CD4-positive, alpha-beta memory T cell (primary cell): ENCODE measurements around the gene NAA15. TPM values are rescaled to one million over a fixed set of nuclear protein-coding genes. Genes with fewer than 3 reads are reported as not detected.
A peak's percentile ranks its signal among the peaks of the same experiment; 100 is the strongest.
"Not testable (repeated sequence)": the region's sequence is repeated elsewhere in the genome, so short reads cannot be mapped to it uniquely, and the experiment has no call there.

Source experiments
- CTCF ChIA-PET: fragments of 350-600 bp; sonication (Branson Sonifier 250); formaldehyde crosslinking; loops from one replicate; lab custom pipeline; 2021; ENCODE audit warnings: inconsistent platforms; ENCODE audit not compliant: partially characterized antibody; lab: Charles Lee
- POLR2A ChIA-PET: fragments of 350-600 bp; sonication (Branson Sonifier 250); formaldehyde crosslinking; loops from one replicate; lab custom pipeline; 2021; ENCODE audit not compliant: partially characterized antibody; lab: Charles Lee
- DNase-seq, 5 donors: peaks; one replicate each; pipeline versions ENCODE4 v3.0.0 to v3.0.0-alpha.2; 2020 to 2022; ENCODE audit warnings: mixed read lengths in 1 of 5
- H3K27ac ChIP-seq: one replicate; pipeline ENCODE4 v1.7.0; 2013; ENCODE audit warnings: low read depth, low read length
- H3K27me3 ChIP-seq: 2 replicates; pipeline ENCODE4 v1.7.0; 2013; ENCODE audit warnings: mild to moderate bottlenecking, low read length, moderate library complexity; ENCODE audit not compliant: insufficient read depth
- H3K36me3 ChIP-seq: 2 replicates; pipeline ENCODE4 v1.7.0; 2013; ENCODE audit warnings: mild to moderate bottlenecking, low read length, moderate library complexity; ENCODE audit not compliant: insufficient read depth
- H3K4me1 ChIP-seq: 2 replicates; pipeline ENCODE4 v1.7.0; 2013; ENCODE audit warnings: mild to moderate bottlenecking, low read length, moderate library complexity; ENCODE audit not compliant: insufficient read depth
- H3K4me3 ChIP-seq, 2 donors: one replicate each; pipeline ENCODE4 v1.7.0; 2013; ENCODE audit warnings: low read length in 2 of 2, mild to moderate bottlenecking in 1 of 2
- H3K9me3 ChIP-seq, 2 donors: one replicate each; pipeline ENCODE4 v1.7.0; 2013; ENCODE audit warnings: low read length in 2 of 2, control low read depth in 1 of 2; ENCODE audit not compliant: control insufficient read depth in 1 of 2
- H3K27ac Mint-ChIP-seq, 7 donors: one replicate each; pipeline ENCODE4 v1.8.0; 2020 to 2021; ENCODE audit warnings: mixed read lengths in 7 of 7, mild to moderate bottlenecking in 6 of 7, inconsistent platforms in 3 of 7, moderate library complexity in 3 of 7
- H3K27me3 Mint-ChIP-seq, 2 donors: one replicate each; pipeline ENCODE4 v1.8.0; 2020 to 2021; ENCODE audit warnings: mixed read lengths in 2 of 2
- H3K36me3 Mint-ChIP-seq, 2 donors: one replicate each; pipeline ENCODE4 v1.8.0; 2020 to 2021; ENCODE audit warnings: mixed read lengths in 2 of 2, inconsistent platforms in 1 of 2, mild to moderate bottlenecking in 1 of 2
- H3K4me1 Mint-ChIP-seq, 4 donors: one replicate each; pipeline ENCODE4 v1.8.0; 2020 to 2021; ENCODE audit warnings: mixed read lengths in 4 of 4, mild to moderate bottlenecking in 1 of 4
- H3K4me3 Mint-ChIP-seq, 8 donors: one replicate each; pipeline ENCODE4 v1.8.0; 2020 to 2021; ENCODE audit warnings: mixed read lengths in 8 of 8, mild to moderate bottlenecking in 7 of 8, moderate library complexity in 6 of 8, inconsistent platforms in 3 of 8
- H3K9me3 Mint-ChIP-seq, 8 donors: one replicate each; pipeline ENCODE4 v1.8.0; 2020 to 2021; ENCODE audit warnings: mixed read lengths in 8 of 8, mild to moderate bottlenecking in 5 of 8, inconsistent platforms in 3 of 8, moderate library complexity in 1 of 8
- intact Hi-C: fragments of 100-400 bp; cut with micrococcal nuclease; formaldehyde crosslinking; loops from one replicate; pipeline ENCODE4 v1.15.1; 2023
- polyA plus RNA-seq, 2 donors: library from polyadenylated mRNA; unstranded; fragments of 300-500 nt; fragmentation: Illumina TruSeq; gene quantifications; one replicate each; pipeline ENCODE4 v1.2.3, GENCODE V29; 2021
- total RNA-seq, 2 experiments: library from RNA; stranded (reverse); gene quantifications; one replicate each; pipeline ENCODE4 v1.2.3, GENCODE V29; 2021

NAA15 gene
- total and polyA plus RNA-seq, 4 experiments from 2014 or later = 18.6 to 47.7 (median 46.2) TPM

GRCh38 chr4:139322541-139322940 is 21.2 kb downstream of the NAA15 start:
- Mint-ChIP-seq H3K27ac (peak overlapping the region in 2 of 7 donors; percentile 13 to 57), H3K4me3 (peak overlapping the region in 1 of 8 donors; percentile 14), H3K4me1 (peaks cover 37 to 56% (median 47%) of the 10 kb centered on the region in 4 donors), H3K36me3 (peaks cover 7 to 18% of the 10 kb centered on the region in 2 donors)
- intact Hi-C loops, H3K27ac ChIP-seq, DNase-seq, H3K9me3 ChIP-seq, H3K27me3 Mint-ChIP-seq, H3K4me3 ChIP-seq, H3K27me3 ChIP-seq, H3K9me3 Mint-ChIP-seq, H3K36me3 ChIP-seq: not testable (repeated sequence)
- ChIA-PET CTCF (interaction anchor here (0.6 to 2.1 kb wide), 4 partner anchors 9 to 144 kb away, joined by 3 to 10 read pairs (median 4); no protein-coding TSS in a partner anchor), POLR2A (interaction anchor here (1.6 kb wide), 1 partner anchor 21 kb away, joined by 5 read pairs; the partner anchor contains the start of genes NAA15 and NDUFC1)
- peaks cover 22% of the 10 kb centered on the region for H3K4me1 ChIP-seq

- Histone ChIP-seq H3K27me3 (no peaks in the 10 kb centered on the region), H3K4me1 (peaks cover 19% of the 10 kb centered on the region), H3K27ac (no peak overlapping the region), H3K4me3 (no peak overlapping the region), H3K36me3 (peaks cover 3% of the 10 kb centered on the region), H3K9me3 (no peaks in the 10 kb centered on the region)
- intact Hi-C loops = no loop called here
- DNase-seq = no peak
- Mint-ChIP-seq H3K27me3 (no peaks in the 10 kb centered on the region), H3K4me1 (peaks cover 36 to 51% (median 46%) of the 10 kb centered on the region in 4 donors), H3K27ac (peak overlapping the region in 1 of 7 donors; percentile 17), H3K36me3 (peaks cover 14 to 30% of the 10 kb centered on the region in 2 donors), H3K9me3 (peaks cover 0 to 5% (median 0%) of the 10 kb centered on the region in 8 donors), H3K4me3 (no peak overlapping the region)
- ChIA-PET POLR2A (interaction anchor here (1.7 kb wide), 1 partner anchor 29 kb away, joined by 3 read pairs; no protein-coding TSS in a partner anchor), CTCF (no interaction called here)
Observed at GRCh38 chr4:139324620-139325019, 23.3 kb downstream of the NAA15 start.

- H3K27me3 ChIP-seq = no peaks in the 10 kb centered on the region
- peaks cover 24 to 33% (median 29%) of the 10 kb centered on the region in 4 donors for H3K4me1 Mint-ChIP-seq
- H3K4me3 ChIP-seq = no peak overlapping the region
- H3K9me3 ChIP-seq = no peaks in the 10 kb centered on the region
- peak overlapping the region in 4 of 7 donors; percentile 33 to 77 (median 68) for H3K27ac Mint-ChIP-seq
- peaks cover 29 to 32% of the 10 kb centered on the region in 2 donors for H3K36me3 Mint-ChIP-seq
- DNase-seq = no peak
- H3K36me3 ChIP-seq = peaks cover 9% of the 10 kb centered on the region
- H3K27ac ChIP-seq = no peak overlapping the region
- H3K4me3 Mint-ChIP-seq = peak overlapping the region in 2 of 8 donors; percentile 11 to 44
- intact Hi-C loops = no loop called here
- H3K4me1 ChIP-seq = peaks cover 11% of the 10 kb centered on the region
- POLR2A ChIA-PET = interaction anchor here (0.8 to 1.2 kb wide), 3 partner anchors 19 to 29 kb away, joined by 3 to 4 read pairs (median 3); partner anchors contain the start of genes NAA15 and NDUFC1
- CTCF ChIA-PET = interaction anchor here (0.7 to 1.3 kb wide), 2 partner anchors 9 to 12 kb away, joined by 3 to 5 read pairs; no protein-coding TSS in a partner anchor
- H3K27me3 Mint-ChIP-seq = no peaks in the 10 kb centered on the region
- H3K9me3 Mint-ChIP-seq = peaks cover 0 to 5% (median 0%) of the 10 kb centered on the region in 8 donors
Observed at GRCh38 chr4:139329665-139330200, 28.4 kb downstream of the NAA15 start.

GRCh38 chr4:139330283-139330682 is 29.0 kb downstream of the NAA15 start:
- no peaks in the 10 kb centered on the region for H3K27me3 Mint-ChIP-seq
- peak overlapping the region in 1 of 7 donors; percentile 44 for H3K27ac Mint-ChIP-seq
- ChIA-PET POLR2A (interaction anchor here (0.8 to 1.2 kb wide), 3 partner anchors 19 to 29 kb away, joined by 3 to 4 read pairs (median 3); partner anchors contain the start of genes NAA15 and NDUFC1), CTCF (interaction anchor here (0.7 to 1.3 kb wide), 2 partner anchors 9 to 13 kb away, joined by 3 to 5 read pairs; no protein-coding TSS in a partner anchor)
- peaks cover 31 to 32% of the 10 kb centered on the region in 2 donors for H3K36me3 Mint-ChIP-seq
- Histone ChIP-seq H3K36me3 (peaks cover 10% of the 10 kb centered on the region), H3K27me3 (no peaks in the 10 kb centered on the region), H3K4me1 (peaks cover 11% of the 10 kb centered on the region), H3K4me3 (no peak overlapping the region), H3K27ac (no peak overlapping the region), H3K9me3 (no peaks in the 10 kb centered on the region)
- peaks cover 21 to 28% (median 25%) of the 10 kb centered on the region in 4 donors for H3K4me1 Mint-ChIP-seq
- H3K9me3 Mint-ChIP-seq = peaks cover 0 to 5% (median 0%) of the 10 kb centered on the region in 8 donors
- intact Hi-C loops = no loop called here
- H3K4me3 Mint-ChIP-seq = peak overlapping the region in 1 of 8 donors; percentile 17
- DNase-seq = no peak

- intact Hi-C loops = no loop called here
- ChIA-PET CTCF (interaction anchor here (1.2 to 1.7 kb wide), 4 partner anchors 9 to 301 kb away, joined by 4 to 6 read pairs (median 4); partner anchors contain the start of gene NAA15), POLR2A (interaction anchor here (1.2 kb wide), 2 partner anchors 28 to 30 kb away, joined by 3 to 4 read pairs; partner anchors contain the start of genes NAA15 and NDUFC1)
- no peak for DNase-seq
- no peaks in the 10 kb centered on the region for H3K27me3 ChIP-seq
- Mint-ChIP-seq H3K4me3 (no peak overlapping the region), H3K27me3 (no peaks in the 10 kb centered on the region), H3K9me3 (peaks cover 0 to 5% (median 0%) of the 10 kb centered on the region in 8 donors), H3K4me1 (peaks cover 15 to 28% (median 21%) of the 10 kb centered on the region in 4 donors), H3K27ac (no peak overlapping the region), H3K36me3 (peaks cover 32 to 33% of the 10 kb centered on the region in 2 donors)
- H3K36me3 ChIP-seq = peaks cover 10% of the 10 kb centered on the region
- no peak overlapping the region for H3K4me3 ChIP-seq
- peaks cover 11% of the 10 kb centered on the region for H3K4me1 ChIP-seq
- no peak overlapping the region for H3K27ac ChIP-seq
- no peaks in the 10 kb centered on the region for H3K9me3 ChIP-seq
Observed at GRCh38 chr4:139331185-139331584, 29.9 kb downstream of the NAA15 start.

GRCh38 chr4:139333046-139333445 is 31.7 kb downstream of the NAA15 start:
- peaks cover 16 to 37% (median 23%) of the 10 kb centered on the region in 4 donors for H3K4me1 Mint-ChIP-seq
- intact Hi-C loops = loop anchor here (2.0 kb wide), 1 partner anchor 32 kb away; the partner anchor contains the start of gene NAA15
- POLR2A ChIA-PET = no interaction called here

GRCh38 chr4:139337612-139338011 is 36.3 kb downstream of the NAA15 start:
- POLR2A ChIA-PET = no interaction called here
- CTCF ChIA-PET = interaction anchor here (0.7 kb wide), 1 partner anchor 42 kb away, joined by 3 read pairs; no protein-coding TSS in a partner anchor
- no peak overlapping the region for H3K27ac ChIP-seq
- Mint-ChIP-seq H3K27ac (peak overlapping the region in 4 of 7 donors; percentile 18 to 80 (median 58)), H3K27me3 (no peaks in the 10 kb centered on the region), H3K36me3 (peaks cover 18 to 49% of the 10 kb centered on the region in 2 donors), H3K4me1 (peaks cover 5 to 21% (median 7%) of the 10 kb centered on the region in 4 donors), H3K4me3 (no peak overlapping the region), H3K9me3 (no peaks in the 10 kb centered on the region)
- H3K27me3 ChIP-seq = no peaks in the 10 kb centered on the region
- peaks cover 4% of the 10 kb centered on the region for H3K4me1 ChIP-seq
- intact Hi-C loops = no loop called here
- peaks cover 4% of the 10 kb centered on the region for H3K36me3 ChIP-seq
- DNase-seq = no peak
- no peaks in the 10 kb centered on the region for H3K9me3 ChIP-seq
- H3K4me3 ChIP-seq = no peak overlapping the region

More at GRCh38 chr4:139333046-139333445, 31.7 kb downstream of the NAA15 start:
- no peak for DNase-seq
- Mint-ChIP-seq H3K27me3 (no peaks in the 10 kb centered on the region), H3K27ac (peak overlapping the region in 1 of 7 donors; percentile 86), H3K36me3 (peaks cover 29 to 39% of the 10 kb centered on the region in 2 donors), H3K9me3 (peaks cover 0 to 5% (median 0%) of the 10 kb centered on the region in 8 donors), H3K4me3 (no peak overlapping the region)
- Histone ChIP-seq H3K9me3 (no peaks in the 10 kb centered on the region), H3K27me3 (no peaks in the 10 kb centered on the region), H3K4me1 (peaks cover 15% of the 10 kb centered on the region), H3K4me3 (no peak overlapping the region), H3K36me3 (peaks cover 10% of the 10 kb centered on the region), H3K27ac (no peak overlapping the region)
- CTCF ChIA-PET = interaction anchor here (1.1 to 1.2 kb wide), 2 partner anchors 9 to 12 kb away, joined by 3 read pairs; no protein-coding TSS in a partner anchor
